ENCODE measurements around the gene DAGLA.

Gene DAGLA

DNA sequence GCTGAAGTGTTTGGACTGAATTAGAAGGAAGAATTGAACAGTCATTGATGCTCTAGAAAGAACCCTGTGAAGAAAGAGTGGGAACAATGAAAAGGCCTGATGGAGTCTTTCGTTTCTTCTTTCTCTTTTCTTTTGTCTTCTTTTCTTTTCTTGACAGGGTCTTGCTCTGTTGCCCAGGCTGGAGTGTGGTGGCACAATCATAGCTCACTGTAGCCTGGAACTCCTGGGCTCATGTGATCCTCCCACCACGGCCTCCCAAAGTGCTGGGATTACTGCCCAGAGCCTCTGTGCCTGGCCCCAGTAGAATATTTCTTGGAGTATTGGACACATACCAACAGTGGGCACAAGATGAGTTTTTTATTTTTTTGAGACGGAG is 113.6 kb downstream of the DAGLA start:
- Histone ChIP-seq H3K27ac (ENCODE audit: low read length) (no peak overlapping the region), H3F3A (ENCODE audit: insufficient read depth, low read length) (peaks cover 8% of the 10 kb centered on the region; the same call in 1 of the 2 replicates), H3K4me3 (ENCODE audit: low read length) (peak overlapping the region; percentile 96), H3K36me3 (replicated peaks; ENCODE audit: insufficient read depth, low read length) (peaks cover 7% of the 10 kb centered on the region; the same call in 1 of the 2 replicates), H3K9me3 (replicated peaks; ENCODE audit: insufficient read depth, low read length) (no peaks in the 10 kb centered on the region), H3K9ac (ENCODE audit: low read length) (peak overlapping the region; percentile 99), H2AFZ (ENCODE audit: low read length) (no peak overlapping the region), H3K4me1 (ENCODE audit: low read length) (no peaks in the 10 kb centered on the region; the same call in 1 of the 2 replicates), H4K20me1 (ENCODE audit: insufficient read depth, low read length) (peaks cover 26% of the 10 kb centered on the region), H3K27me3 (replicated peaks; ENCODE audit: insufficient read depth, low read length) (no peaks in the 10 kb centered on the region), H3K4me2 (ENCODE audit: low read depth, low read length) (peak overlapping the region; percentile 74), H3K79me2 (ENCODE audit: low read length) (peaks cover 93% of the 10 kb centered on the region), H3K9me2 (replicated peaks; ENCODE audit: insufficient read depth, low read length) (no peaks in the 10 kb centered on the region)
- TF ChIP-seq, protein P1, sequence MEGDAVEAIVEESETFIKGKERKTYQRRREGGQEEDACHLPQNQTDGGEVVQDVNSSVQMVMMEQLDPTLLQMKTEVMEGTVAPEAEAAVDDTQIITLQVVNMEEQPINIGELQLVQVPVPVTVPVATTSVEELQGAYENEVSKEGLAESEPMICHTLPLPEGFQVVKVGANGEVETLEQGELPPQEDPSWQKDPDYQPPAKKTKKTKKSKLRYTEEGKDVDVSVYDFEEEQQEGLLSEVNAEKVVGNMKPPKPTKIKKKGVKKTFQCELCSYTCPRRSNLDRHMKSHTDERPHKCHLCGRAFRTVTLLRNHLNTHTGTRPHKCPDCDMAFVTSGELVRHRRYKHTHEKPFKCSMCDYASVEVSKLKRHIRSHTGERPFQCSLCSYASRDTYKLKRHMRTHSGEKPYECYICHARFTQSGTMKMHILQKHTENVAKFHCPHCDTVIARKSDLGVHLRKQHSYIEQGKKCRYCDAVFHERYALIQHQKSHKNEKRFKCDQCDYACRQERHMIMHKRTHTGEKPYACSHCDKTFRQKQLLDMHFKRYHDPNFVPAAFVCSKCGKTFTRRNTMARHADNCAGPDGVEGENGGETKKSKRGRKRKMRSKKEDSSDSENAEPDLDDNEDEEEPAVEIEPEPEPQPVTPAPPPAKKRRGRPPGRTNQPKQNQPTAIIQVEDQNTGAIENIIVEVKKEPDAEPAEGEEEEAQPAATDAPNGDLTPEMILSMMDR (IDR thresholded peaks at IDR 0.05; ENCODE audit: low read length): no peak
- no peak for TF ChIP-seq EZH2 (optimal IDR thresholded peaks at IDR 0.05; ENCODE audit: low read depth, low read length)
- no peak for TF ChIP-seq EZH2phosphoT487 (IDR thresholded peaks at IDR 0.05; ENCODE audit: low read length)
- DNase-seq: no peak

DNA sequence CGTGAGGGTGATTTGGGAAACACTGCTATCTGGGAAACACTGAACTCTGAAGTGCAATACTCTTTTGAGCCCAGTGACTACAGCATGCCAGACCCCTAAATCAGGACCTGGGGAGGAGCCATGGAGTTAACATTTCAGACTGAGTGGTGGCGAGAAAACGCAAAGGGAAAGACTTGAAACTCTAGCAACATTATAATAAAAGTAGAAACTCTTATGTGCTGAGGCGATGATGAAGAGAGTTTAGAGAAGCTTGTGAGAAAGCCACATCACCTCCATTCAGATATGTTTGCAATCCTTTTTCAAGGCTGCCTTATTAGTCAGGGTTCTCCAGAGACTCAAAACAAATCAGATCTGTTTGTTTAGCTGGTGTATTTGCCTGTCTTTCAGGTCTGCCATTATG is 114.4 kb downstream of the DAGLA start:
- Histone ChIP-seq H3K27me3 (replicated peaks; ENCODE audit: insufficient read depth, low read length) (no peaks in the 10 kb centered on the region), H2AFZ (ENCODE audit: low read length) (no peak overlapping the region), H3K36me3 (replicated peaks; ENCODE audit: insufficient read depth, low read length) (peaks cover 7% of the 10 kb centered on the region; the same call in 1 of the 2 replicates), H3K9me3 (replicated peaks; ENCODE audit: insufficient read depth, low read length) (no peaks in the 10 kb centered on the region), H3F3A (ENCODE audit: insufficient read depth, low read length) (peaks cover 8% of the 10 kb centered on the region; the same call in 1 of the 2 replicates), H3K4me1 (ENCODE audit: low read length) (no peaks in the 10 kb centered on the region; the same call in 1 of the 2 replicates), H4K20me1 (ENCODE audit: insufficient read depth, low read length) (peaks cover 26% of the 10 kb centered on the region), H3K4me2 (ENCODE audit: low read depth, low read length) (no peak overlapping the region; the same call in 1 of the 2 replicates), H3K9ac (ENCODE audit: low read length) (no peak overlapping the region), H3K27ac (ENCODE audit: low read length) (no peak overlapping the region), H3K4me3 (ENCODE audit: low read length) (no peak overlapping the region), H3K9me2 (replicated peaks; ENCODE audit: insufficient read depth, low read length) (no peaks in the 10 kb centered on the region), H3K79me2 (ENCODE audit: low read length) (peaks cover 97% of the 10 kb centered on the region)
- no peak for DNase-seq
- TF ChIP-seq, protein P1 (IDR thresholded peaks at IDR 0.05; ENCODE audit: low read length): no peak
- TF ChIP-seq EZH2phosphoT487 (IDR thresholded peaks at IDR 0.05; ENCODE audit: low read length) (no peak), EZH2 (optimal IDR thresholded peaks at IDR 0.05; ENCODE audit: low read depth, low read length) (no peak)

DNA sequence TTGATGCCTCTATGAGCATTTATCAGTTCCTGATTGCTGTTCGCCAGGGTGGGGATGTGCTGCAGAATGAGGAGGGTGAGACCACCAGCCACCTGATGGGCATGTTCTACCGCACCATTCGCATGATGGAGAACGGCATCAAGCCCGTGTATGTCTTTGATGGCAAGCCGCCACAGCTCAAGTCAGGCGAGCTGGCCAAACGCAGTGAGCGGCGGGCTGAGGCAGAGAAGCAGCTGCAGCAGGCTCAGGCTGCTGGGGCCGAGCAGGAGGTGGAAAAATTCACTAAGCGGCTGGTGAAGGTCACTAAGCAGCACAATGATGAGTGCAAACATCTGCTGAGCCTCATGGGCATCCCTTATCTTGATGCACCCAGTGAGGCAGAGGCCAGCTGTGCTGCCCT is 115.3 kb downstream of the DAGLA start:
- H3K27me3 ChIP-seq (replicated peaks; ENCODE audit: insufficient read depth, low read length): no peaks in the 10 kb centered on the region
- H3K27ac ChIP-seq (ENCODE audit: low read length): no peak overlapping the region
- peaks cover 9% of the 10 kb centered on the region; the same call in 1 of the 2 replicates for H3F3A ChIP-seq (ENCODE audit: insufficient read depth, low read length)
- no peak overlapping the region for H3K9ac ChIP-seq (ENCODE audit: low read length)
- no peaks in the 10 kb centered on the region for H3K9me3 ChIP-seq (replicated peaks; ENCODE audit: insufficient read depth, low read length)
- H4K20me1 ChIP-seq (ENCODE audit: insufficient read depth, low read length): peaks cover 26% of the 10 kb centered on the region
- H3K4me2 ChIP-seq (ENCODE audit: low read depth, low read length): no peak overlapping the region
- peaks cover 7% of the 10 kb centered on the region; the same call in 1 of the 2 replicates for H3K36me3 ChIP-seq (replicated peaks; ENCODE audit: insufficient read depth, low read length)
- H3K9me2 ChIP-seq (replicated peaks; ENCODE audit: insufficient read depth, low read length): no peaks in the 10 kb centered on the region
- H3K79me2 ChIP-seq (ENCODE audit: low read length): peaks cover 97% of the 10 kb centered on the region
- no peaks in the 10 kb centered on the region; the same call in 1 of the 2 replicates for H3K4me1 ChIP-seq (ENCODE audit: low read length)
- no peak overlapping the region for H3K4me3 ChIP-seq (ENCODE audit: low read length)
- no peak for DNase-seq
- TF ChIP-seq EZH2 (optimal IDR thresholded peaks at IDR 0.05; ENCODE audit: low read depth, low read length): no peak
- TF ChIP-seq, protein P1 (IDR thresholded peaks at IDR 0.05; ENCODE audit: low read length): no peak
- no peak for TF ChIP-seq EZH2phosphoT487 (IDR thresholded peaks at IDR 0.05; ENCODE audit: low read length)
- no peak overlapping the region for H2AFZ ChIP-seq (ENCODE audit: low read length)

All from MM.1S (cell line).